HT-29 (cell line): Measurements from ENCODE around the gene MIEF1. TPM values are rescaled to one million over a fixed set of nuclear protein-coding genes. Genes with fewer than 3 reads are reported as not detected.
A peak's percentile ranks its signal among the peaks of the same experiment; 100 is the strongest.
"Not testable (repeated sequence)": the region's sequence is repeated elsewhere in the genome, so short reads cannot be mapped to it uniquely, and the experiment has no call there.

Experiments
- DNase-seq: peaks from one replicate; pipeline ENCODE4 v3.0.0-alpha.2; 2015; ENCODE audit warnings: low spot score
- total RNA-seq: library from RNA; depleted of rRNA; stranded (reverse); fragments of >200 nt; shearing (Covaris generic); gene quantifications from 2 replicates; pipeline ENCODE4 v1.2.3, GENCODE V29; 2014

MIEF1 gene
- total RNA-seq, 1 experiment from 2014 or later = 16.9 TPM

- no peak for DNase-seq
These were observed 9.9 kb downstream of the MIEF1 start for GRCh38 chr22:39512026-39512425.

- DNase-seq = no peak
These were observed 11.7 kb downstream of the MIEF1 start for GRCh38 chr22:39513791-39514190.

GRCh38 chr22:39514373-39514973 is 12.4 kb downstream of the MIEF1 start:
- no peak for DNase-seq

GRCh38 chr22:39515266-39516050 is 13.4 kb downstream of the MIEF1 start:
- DNase-seq = no peak

GRCh38 chr22:39517470-39517869 is 15.4 kb downstream of the MIEF1 start:
- no peak for DNase-seq

GRCh38 chr22:39518144-39518786 is 16.2 kb downstream of the MIEF1 start:
- DNase-seq = no peak

GRCh38 chr22:39518996-39519680 is 17.0 kb downstream of the MIEF1 start:
- DNase-seq = peak; percentile 46

- peak; percentile 93 for DNase-seq
These were observed 17.7 kb downstream of the MIEF1 start for GRCh38 chr22:39519681-39520225.

GRCh38 chr22:39520226-39521105 is 18.4 kb downstream of the MIEF1 start, which contains the start of gene ATF4:
TSS of gene ATF4 (plus strand) at chr22:39520562. CDS start at chr22:39521446, 884 bp downstream.
- peak; percentile 86 for DNase-seq

GRCh38 chr22:39521106-39521885 is 19.2 kb downstream of the MIEF1 start:
- not testable (repeated sequence) for DNase-seq

- not testable (repeated sequence) for DNase-seq
These were observed 20.0 kb downstream of the MIEF1 start for GRCh38 chr22:39522091-39522490.

GRCh38 chr22:39522567-39523300 is 20.6 kb downstream of the MIEF1 start:
- DNase-seq = peak; percentile 49

- DNase-seq = no peak
These were observed 22.1 kb downstream of the MIEF1 start for GRCh38 chr22:39524089-39524752.

- no peak for DNase-seq
These were observed 22.9 kb downstream of the MIEF1 start for GRCh38 chr22:39524753-39525657.

- no peak for DNase-seq
These were observed 23.5 kb downstream of the MIEF1 start for GRCh38 chr22:39525658-39525975.

- no peak for DNase-seq
These were observed 24.7 kb downstream of the MIEF1 start for GRCh38 chr22:39526736-39527171.

- peak; percentile 49 for DNase-seq
These were observed 25.4 kb downstream of the MIEF1 start for GRCh38 chr22:39527481-39527961.
